C4-2B (cell line): ENCODE data around the gene THADA.

ENCODE experiments used
- H3K27ac ChIP-seq: fragments of 450-650 bp; 2 replicates; pipeline ENCODE4 v1.5.1; 2017
- CTCF ChIP-seq: fragments of 450-650 bp; conservative IDR thresholded peaks from 2 replicates; pipeline ENCODE4 v1.5.1; 2017; ENCODE audit warnings: mild to moderate bottlenecking
- ZFX ChIP-seq: fragments of 450-650 bp; IDR thresholded peaks from 2 replicates; pipeline ENCODE4 v1.6.1; 2017

Gene THADA

GRCh38 chr2:43539436-43539835, 56.4 kb downstream of the THADA start:
- no peak overlapping the region for H3K27ac ChIP-seq
- TF ChIP-seq CTCF: no peak
- TF ChIP-seq ZFX: no peak

- H3K27ac ChIP-seq: no peak overlapping the region
- TF ChIP-seq CTCF: no peak
- TF ChIP-seq ZFX: no peak
Measured at GRCh38 chr2:43538034-43538670, 57.7 kb downstream of the THADA start.

GRCh38 chr2:43537137-43537536, 58.7 kb downstream of the THADA start:
- TF ChIP-seq CTCF (no peak), ZFX (no peak)
- H3K27ac ChIP-seq: no peak overlapping the region

- TF ChIP-seq CTCF (no peak), ZFX (no peak)
Measured at GRCh38 chr2:43534569-43534968, 61.3 kb downstream of the THADA start.

GRCh38 chr2:43532572-43532971, 63.3 kb downstream of the THADA start:
- H3K27ac ChIP-seq: peak overlapping the region; percentile 57; the same call in 1 of the 2 replicates

More at GRCh38 chr2:43534569-43534968, 61.3 kb downstream of the THADA start:
- no peak overlapping the region for H3K27ac ChIP-seq

GRCh38 chr2:43531251-43531650, 64.6 kb downstream of the THADA start:
- TF ChIP-seq ZFX (no peak), CTCF (no peak)
- no peak overlapping the region for H3K27ac ChIP-seq

- no peak overlapping the region for H3K27ac ChIP-seq
- TF ChIP-seq CTCF (no peak), ZFX (no peak)
Measured at GRCh38 chr2:43526994-43527393, 68.8 kb downstream of the THADA start.

- no peak for TF ChIP-seq CTCF
- no peak for TF ChIP-seq ZFX
- H3K27ac ChIP-seq: no peak overlapping the region
Measured at GRCh38 chr2:43525506-43525905, 70.3 kb downstream of the THADA start.
